Esophagus squamous epithelium (tissue), 4 donors: ENCODE measurements around the gene IL10.

Source experiments
- CTCF ChIP-seq, 6 experiments: fragments of 450-650 bp in 4 of 6; fragments of 200-600 bp in 2 of 6; sonication (generic) in 2 of 6; IDR thresholded peaks; one replicate each; pipeline ENCODE4 v1.5.1; 2016 to 2019; ENCODE audit warnings: antibody characterized with exemption in 6 of 6, mild to moderate bottlenecking in 4 of 6, moderate library complexity in 4 of 6
- POLR2A ChIP-seq, 4 donors: fragments of 450-650 bp; IDR thresholded peaks; one replicate each; pipeline ENCODE4 v1.6.1; 2017; ENCODE audit warnings: antibody characterized with exemption in 4 of 4, mild to moderate bottlenecking in 4 of 4, moderate library complexity in 3 of 4

- TF ChIP-seq CTCF (IDR thresholded peaks at IDR 0.05) = no peak
- TF ChIP-seq POLR2A (IDR thresholded peaks at IDR 0.05) = no peak
Measured at GRCh38 chr1:206796116-206796515, 23.8 kb upstream of the IL10 start.
